Stimulated activated naive CD4-positive, alpha-beta T cell (primary cell): ENCODE results near the gene RDH5.

Source experiments
- DNase-seq, 6 experiments: peaks; one replicate each; lab custom pipeline; 2025; lab: John Stamatoyannopoulos, UW

The RDH5 gene

GRCh38 chr12:55696796-55697462 lies 23.3 kb upstream of the RDH5 start:
- DNase-seq, result no peak

GRCh38 chr12:55697686-55698085 lies 22.5 kb upstream of the RDH5 start:
- no peak for DNase-seq

- no peak for DNase-seq
Observed at GRCh38 chr12:55698241-55698955, 21.8 kb upstream of the RDH5 start.

GRCh38 chr12:55698965-55699364 lies 21.2 kb upstream of the RDH5 start:
- no peak for DNase-seq

GRCh38 chr12:55699471-55700055 lies 20.6 kb upstream of the RDH5 start:
- no peak for DNase-seq

- DNase-seq, result no peak
Observed at GRCh38 chr12:55700255-55701018, 19.8 kb upstream of the RDH5 start.

- DNase-seq, result no peak
Observed at GRCh38 chr12:55702861-55703260, 17.3 kb upstream of the RDH5 start.

- DNase-seq, result no peak
Observed at GRCh38 chr12:55703288-55703687, 16.9 kb upstream of the RDH5 start.

- no peak for DNase-seq
Observed at GRCh38 chr12:55703901-55704761, 16.1 kb upstream of the RDH5 start.

GRCh38 chr12:55704824-55705718 lies 15.1 kb upstream of the RDH5 start:
- no peak for DNase-seq

GRCh38 chr12:55705782-55706402 lies 14.3 kb upstream of the RDH5 start:
- DNase-seq, result no peak

- DNase-seq, result no peak
Observed at GRCh38 chr12:55706568-55707218, 13.5 kb upstream of the RDH5 start.

GRCh38 chr12:55707219-55707671 lies 12.9 kb upstream of the RDH5 start:
- DNase-seq, result peak in 1 of 6 experiments; percentile 25

GRCh38 chr12:55707841-55708694 lies 12.1 kb upstream of the RDH5 start, which contains the start of gene ITGA7:
Gene ITGA7 (minus strand): TSS chr12:55707904. CDS start chr12:55707682, 222 bp downstream.
- DNase-seq, result peak in 5 of 6 experiments; percentile 25 to 74 (median 47)

GRCh38 chr12:55708695-55709233 lies 11.4 kb upstream of the RDH5 start:
- no peak for DNase-seq

- no peak for DNase-seq
Observed at GRCh38 chr12:55711786-55712553, 8.2 kb upstream of the RDH5 start.

- DNase-seq, result no peak
Observed at GRCh38 chr12:55712700-55713415, 7.3 kb upstream of the RDH5 start.
